ENCODE data around the gene LLGL1.

LLGL1 gene

DNA sequence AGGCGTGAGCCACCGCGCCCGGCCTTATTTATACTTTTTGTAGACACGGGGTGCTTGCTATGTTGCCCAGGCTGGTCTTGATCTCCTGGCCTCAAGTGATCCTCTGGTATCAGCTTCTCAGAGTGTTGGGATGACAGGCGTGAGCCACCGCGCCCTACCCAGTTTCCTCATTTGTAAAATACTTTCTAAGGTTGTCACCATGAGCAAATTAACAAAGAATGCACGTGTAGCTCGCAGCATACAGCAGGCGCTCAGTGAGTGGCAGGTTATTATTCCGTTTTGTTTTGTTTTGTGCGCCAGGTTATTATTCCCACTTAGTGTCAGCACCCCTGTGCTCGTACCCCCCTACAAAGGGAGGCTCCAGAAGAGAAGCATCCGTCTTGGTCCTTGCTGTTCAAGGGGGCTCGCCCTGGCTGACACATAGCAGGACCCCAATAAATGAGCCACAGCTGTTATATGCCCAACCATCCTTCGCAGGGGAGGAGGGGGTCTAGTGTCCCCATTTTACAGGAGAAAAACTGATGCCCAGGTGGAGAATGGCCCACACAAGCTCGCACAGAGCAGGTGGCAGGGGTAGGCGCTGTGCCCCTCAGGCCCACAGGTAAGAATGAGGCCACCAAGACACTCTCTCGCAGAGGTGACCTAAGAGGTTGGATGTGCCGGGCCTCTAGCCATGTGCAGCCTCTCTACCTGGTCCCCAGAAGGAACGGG, 34.3 kb downstream of the LLGL1 start:
- Histone ChIP-seq H3K27ac (ENCODE audit: insufficient read depth in 1 of 2, low read depth in 1 of 2, low read length in 2 of 2, poor library complexity in 1 of 2, severe bottlenecking in 2 of 2) (peak overlapping the region in 1 of 2 experiments; percentile 89), H3K27me3 (replicated peaks in 2 of 5; ENCODE audit: control insufficient read depth in 4 of 5, insufficient read depth in 5 of 5, low read length in 4 of 5) (no peaks in the 10 kb centered on the region), H3K4me1 (ENCODE audit: control extremely low read depth in 1 of 4, control insufficient read depth in 4 of 4, insufficient read depth in 4 of 4, low read length in 3 of 4) (peaks cover 3 to 39% (median 37%) of the 10 kb centered on the region in 4 experiments), H3K4me3 (ENCODE audit: control insufficient read depth in 1 of 7, extremely low read depth in 1 of 7, insufficient read depth in 4 of 7, low read depth in 2 of 7, low read length in 6 of 7) (peak overlapping the region; percentile 6 to 90 (median 79)), H3K36me3 (ENCODE audit: control insufficient read depth in 4 of 4, insufficient read depth in 4 of 4, low read length in 3 of 4) (peaks cover 4 to 40% (median 30%) of the 10 kb centered on the region in 4 experiments), H3K9me3 (ENCODE audit: control extremely low read depth in 1 of 5, control insufficient read depth in 4 of 5, insufficient read depth in 2 of 5, low read depth in 1 of 5, low read length in 4 of 5) (no peaks in the 10 kb centered on the region)
- ChIA-PET POLR2A (interaction anchor here (0.9 kb wide), 1 partner anchor 53 kb away, joined by 3 read pairs; no protein-coding TSS in a partner anchor), CTCF (interaction anchor here (0.8 to 1.1 kb wide), 2 partner anchors 10 to 11 kb away, joined by 3 to 4 read pairs; no protein-coding TSS in a partner anchor)
- whole genome bisulfite sequencing (ENCODE audit: insufficient coverage), result 77% methylated on average over 21 of the region's 22 CpGs
- DNase-seq, result no peak

DNA sequence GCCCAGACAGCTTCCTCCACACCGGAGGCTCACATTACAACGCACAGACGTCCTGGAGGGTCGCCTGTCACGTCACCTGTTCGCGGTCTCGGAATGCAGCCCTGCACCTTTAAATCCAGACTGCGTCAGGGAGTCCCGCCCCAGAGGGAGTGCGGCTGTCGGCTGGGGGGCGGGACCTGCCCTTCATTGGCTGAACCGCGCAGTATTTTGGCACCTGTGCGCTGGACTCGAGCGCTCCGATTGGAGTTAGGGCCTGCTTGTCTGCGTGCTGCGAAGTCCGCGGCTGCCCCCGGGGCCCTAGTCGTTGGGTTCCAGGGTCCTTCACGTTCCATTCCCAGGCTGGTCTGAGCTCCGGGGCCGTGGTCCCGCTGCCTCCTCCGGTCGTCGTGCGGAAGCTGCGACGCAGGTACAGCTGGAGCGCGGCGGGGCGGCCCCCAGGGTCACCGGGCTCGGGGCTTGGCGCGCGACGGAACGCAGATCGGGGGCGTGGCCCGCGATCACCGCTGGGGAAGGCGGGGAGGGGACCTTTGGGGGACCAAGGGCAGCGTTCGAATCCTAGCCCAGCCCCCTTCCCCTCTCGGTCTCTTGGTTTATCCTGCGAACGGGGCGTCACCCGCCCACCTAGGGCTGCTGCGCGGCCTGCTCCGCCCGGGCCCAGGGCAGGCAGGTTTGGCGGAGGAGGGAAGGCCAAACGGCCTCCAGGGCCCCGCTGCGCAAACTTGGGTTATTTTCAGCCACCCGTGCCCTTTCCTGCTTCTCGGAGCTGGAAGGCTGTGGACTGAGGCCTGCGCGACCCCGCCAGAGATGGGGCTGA, 35.1 kb downstream of the LLGL1 start, which contains the start of gene MIEF2:
Gene MIEF2, plus strand, starts transcription at position 331 of the 814 bp plus-strand sequence. CDS start 2,059 bp downstream, outside the sequence.
- ChIA-PET CTCF (interaction anchor here (0.8 to 1.4 kb wide), 3 partner anchors 10 to 13 kb away, joined by 3 to 4 read pairs (median 3); no protein-coding TSS in a partner anchor), POLR2A (no interaction called here)
- peak within 1 kb of the TSS; percentile 66 to 89 for H3K27ac ChIP-seq (ENCODE audit: insufficient read depth in 1 of 2, low read depth in 1 of 2, low read length in 2 of 2, poor library complexity in 1 of 2, severe bottlenecking in 2 of 2)
- H3K36me3 ChIP-seq (ENCODE audit: control insufficient read depth in 4 of 4, insufficient read depth in 4 of 4, low read length in 3 of 4), result peaks cover 4 to 40% (median 26%) of the 10 kb centered on the region in 4 experiments
- no peaks in the 10 kb centered on the region for H3K9me3 ChIP-seq (ENCODE audit: control extremely low read depth in 1 of 5, control insufficient read depth in 4 of 5, insufficient read depth in 2 of 5, low read depth in 1 of 5, low read length in 4 of 5)
- no peaks in the 10 kb centered on the region for H3K27me3 ChIP-seq (replicated peaks in 2 of 5; ENCODE audit: control insufficient read depth in 4 of 5, insufficient read depth in 5 of 5, low read length in 4 of 5)
- peak within 1 kb of the TSS; percentile 70 to 90 (median 79) for H3K4me3 ChIP-seq (ENCODE audit: control insufficient read depth in 1 of 7, extremely low read depth in 1 of 7, insufficient read depth in 4 of 7, low read depth in 2 of 7, low read length in 6 of 7)
- peak; percentile 92 to 96 (median 96) for DNase-seq
- 0% methylated on average over 42 of the region's 72 CpGs for WGBS (ENCODE audit: insufficient coverage)
- H3K4me1 ChIP-seq (ENCODE audit: control extremely low read depth in 1 of 4, control insufficient read depth in 4 of 4, insufficient read depth in 4 of 4, low read length in 3 of 4), result peaks cover 3 to 39% (median 37%) of the 10 kb centered on the region in 4 experiments

DNA sequence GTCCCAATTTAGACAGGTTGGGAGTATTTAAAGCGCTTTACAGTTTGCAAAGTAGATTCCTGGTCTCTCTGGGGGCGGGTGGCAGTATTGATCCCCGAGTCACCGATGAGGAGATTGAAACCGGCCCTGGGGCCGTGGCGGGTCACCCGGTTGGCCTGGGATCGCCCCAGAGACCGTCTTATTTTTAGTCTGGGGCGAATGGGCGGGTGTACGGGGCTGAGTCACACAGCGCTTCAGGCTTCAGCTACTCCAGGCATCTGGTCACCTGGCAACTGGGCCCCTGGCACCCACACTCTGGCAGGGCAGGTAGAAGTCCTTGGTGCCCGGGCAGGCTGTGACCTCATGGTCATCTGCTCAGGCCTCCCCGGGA, 35.7 kb downstream of the LLGL1 start:
- H3K27me3 ChIP-seq (replicated peaks in 2 of 5; ENCODE audit: control insufficient read depth in 4 of 5, insufficient read depth in 5 of 5, low read length in 4 of 5), result no peaks in the 10 kb centered on the region
- peak in 2 of 3 donors; percentile 42 to 58 for DNase-seq
- H3K4me3 ChIP-seq (ENCODE audit: control insufficient read depth in 1 of 7, extremely low read depth in 1 of 7, insufficient read depth in 4 of 7, low read depth in 2 of 7, low read length in 6 of 7), result peak overlapping the region; percentile 70 to 90 (median 79)
- peaks cover 2 to 34% (median 20%) of the 10 kb centered on the region in 4 experiments for H3K36me3 ChIP-seq (ENCODE audit: control insufficient read depth in 4 of 4, insufficient read depth in 4 of 4, low read length in 3 of 4)
- peaks cover 3 to 39% (median 37%) of the 10 kb centered on the region in 4 experiments for H3K4me1 ChIP-seq (ENCODE audit: control extremely low read depth in 1 of 4, control insufficient read depth in 4 of 4, insufficient read depth in 4 of 4, low read length in 3 of 4)
- 2% methylated on average over 14 of the region's 16 CpGs for WGBS (ENCODE audit: insufficient coverage)
- POLR2A ChIA-PET, result no interaction called here
- peak overlapping the region; percentile 66 to 89 for H3K27ac ChIP-seq (ENCODE audit: insufficient read depth in 1 of 2, low read depth in 1 of 2, low read length in 2 of 2, poor library complexity in 1 of 2, severe bottlenecking in 2 of 2)
- CTCF ChIA-PET, result interaction anchor here (1.4 to 1.5 kb wide), 2 partner anchors 12 to 13 kb away, joined by 3 read pairs; no protein-coding TSS in a partner anchor
- H3K9me3 ChIP-seq (ENCODE audit: control extremely low read depth in 1 of 5, control insufficient read depth in 4 of 5, insufficient read depth in 2 of 5, low read depth in 1 of 5, low read length in 4 of 5), result no peaks in the 10 kb centered on the region

DNA sequence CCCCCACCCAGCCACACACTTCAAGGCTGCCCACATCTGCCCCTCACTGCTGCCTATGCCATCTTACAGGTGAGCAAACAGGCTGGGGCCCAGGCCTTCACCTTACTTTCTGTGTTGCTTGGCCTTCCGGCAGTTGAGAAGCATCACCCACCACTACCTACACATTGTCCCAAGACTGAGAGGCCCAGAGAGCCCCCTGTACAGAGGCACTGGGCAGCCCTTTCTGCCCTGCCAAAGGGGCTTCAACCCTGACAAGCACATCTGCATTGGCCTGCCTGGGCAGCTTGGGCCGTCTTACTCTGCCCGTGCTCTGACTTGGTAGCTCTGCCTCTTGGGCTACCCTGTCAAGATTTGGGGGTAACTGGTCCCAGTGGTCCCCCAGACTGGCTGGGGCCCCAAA, 36.2 kb downstream of the LLGL1 start:
- POLR2A ChIA-PET, result no interaction called here
- DNase-seq, result no peak
- peaks cover 2 to 29% (median 16%) of the 10 kb centered on the region in 4 experiments for H3K36me3 ChIP-seq (ENCODE audit: control insufficient read depth in 4 of 4, insufficient read depth in 4 of 4, low read length in 3 of 4)
- H3K4me3 ChIP-seq (ENCODE audit: control insufficient read depth in 1 of 7, extremely low read depth in 1 of 7, insufficient read depth in 4 of 7, low read depth in 2 of 7, low read length in 6 of 7), result peak overlapping the region in 5 of 7 experiments; percentile 5 to 90 (median 79)
- no peaks in the 10 kb centered on the region for H3K27me3 ChIP-seq (replicated peaks in 2 of 5; ENCODE audit: control insufficient read depth in 4 of 5, insufficient read depth in 5 of 5, low read length in 4 of 5)
- CTCF ChIA-PET, result interaction anchor here (1.4 to 1.5 kb wide), 2 partner anchors 11 to 14 kb away, joined by 3 read pairs; no protein-coding TSS in a partner anchor
- H3K27ac ChIP-seq (ENCODE audit: insufficient read depth in 1 of 2, low read depth in 1 of 2, low read length in 2 of 2, poor library complexity in 1 of 2, severe bottlenecking in 2 of 2), result peak overlapping the region in 1 of 2 experiments; percentile 89
- peaks cover 3 to 37% (median 37%) of the 10 kb centered on the region in 4 experiments for H3K4me1 ChIP-seq (ENCODE audit: control extremely low read depth in 1 of 4, control insufficient read depth in 4 of 4, insufficient read depth in 4 of 4, low read length in 3 of 4)
- H3K9me3 ChIP-seq (ENCODE audit: control extremely low read depth in 1 of 5, control insufficient read depth in 4 of 5, insufficient read depth in 2 of 5, low read depth in 1 of 5, low read length in 4 of 5), result no peaks in the 10 kb centered on the region
- 100% methylated on average over 2 of the region's 3 CpGs for WGBS (ENCODE audit: insufficient coverage)

DNA sequence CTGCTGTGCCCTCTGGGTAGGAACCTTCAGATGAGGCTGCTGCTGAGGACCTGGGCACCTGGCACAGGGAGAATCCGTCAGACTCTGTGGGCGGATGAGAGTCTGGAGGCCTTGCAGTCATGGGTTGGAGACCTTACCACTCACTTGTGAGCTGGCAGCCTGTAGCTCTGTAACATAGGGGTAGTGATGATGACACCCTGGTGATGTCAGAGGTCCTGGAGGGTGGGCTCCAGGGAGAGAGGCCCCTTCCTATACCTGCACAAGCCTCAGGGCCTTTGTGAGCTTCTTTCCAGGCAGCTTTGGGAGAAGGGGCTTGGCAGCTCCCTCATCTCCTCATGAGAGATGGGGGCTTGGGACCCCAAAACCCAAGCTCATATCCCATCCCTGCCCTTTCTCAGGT, 36.7 kb downstream of the LLGL1 start:
- DNase-seq, result no peak
- CTCF ChIA-PET, result interaction anchor here (1.4 to 1.5 kb wide), 2 partner anchors 11 to 14 kb away, joined by 3 read pairs; no protein-coding TSS in a partner anchor
- peaks cover 3 to 33% (median 33%) of the 10 kb centered on the region in 4 experiments for H3K4me1 ChIP-seq (ENCODE audit: control extremely low read depth in 1 of 4, control insufficient read depth in 4 of 4, insufficient read depth in 4 of 4, low read length in 3 of 4)
- H3K27me3 ChIP-seq (replicated peaks in 2 of 5; ENCODE audit: control insufficient read depth in 4 of 5, insufficient read depth in 5 of 5, low read length in 4 of 5), result no peaks in the 10 kb centered on the region
- POLR2A ChIA-PET, result no interaction called here
- WGBS (ENCODE audit: insufficient coverage), result 94% methylated on average over 2 of the region's 2 CpGs
- H3K27ac ChIP-seq (ENCODE audit: insufficient read depth in 1 of 2, low read depth in 1 of 2, low read length in 2 of 2, poor library complexity in 1 of 2, severe bottlenecking in 2 of 2), result no peak overlapping the region
- no peak overlapping the region for H3K4me3 ChIP-seq (ENCODE audit: control insufficient read depth in 1 of 7, extremely low read depth in 1 of 7, insufficient read depth in 4 of 7, low read depth in 2 of 7, low read length in 6 of 7)
- H3K9me3 ChIP-seq (ENCODE audit: control extremely low read depth in 1 of 5, control insufficient read depth in 4 of 5, insufficient read depth in 2 of 5, low read depth in 1 of 5, low read length in 4 of 5), result no peaks in the 10 kb centered on the region
- peaks cover 2 to 28% (median 16%) of the 10 kb centered on the region in 4 experiments for H3K36me3 ChIP-seq (ENCODE audit: control insufficient read depth in 4 of 4, insufficient read depth in 4 of 4, low read length in 3 of 4)

DNA sequence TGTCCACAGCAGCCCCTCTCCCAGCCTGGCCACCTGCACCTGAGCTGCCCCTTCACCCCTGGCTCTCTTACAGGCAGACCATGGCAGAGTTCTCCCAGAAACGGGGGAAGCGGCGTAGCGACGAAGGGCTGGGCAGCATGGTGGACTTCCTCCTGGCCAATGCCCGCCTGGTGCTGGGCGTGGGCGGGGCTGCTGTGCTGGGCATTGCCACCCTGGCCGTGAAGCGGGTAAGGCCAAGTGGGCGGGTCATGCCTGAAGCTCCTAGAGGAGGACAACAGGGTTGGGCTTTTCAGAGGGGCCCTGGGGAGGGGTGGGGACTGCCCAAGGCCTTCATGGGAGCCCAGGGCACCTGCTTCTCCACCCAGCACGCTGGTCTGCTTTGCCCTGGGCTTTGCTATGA, 37.2 kb downstream of the LLGL1 start:
- ChIA-PET POLR2A (no interaction called here), CTCF (interaction anchor here (1.5 kb wide), 1 partner anchor 10 kb away, joined by 3 read pairs; no protein-coding TSS in a partner anchor)
- no peak for DNase-seq
- Histone ChIP-seq H3K4me1 (ENCODE audit: control extremely low read depth in 1 of 4, control insufficient read depth in 4 of 4, insufficient read depth in 4 of 4, low read length in 3 of 4) (peaks cover 3 to 28% (median 27%) of the 10 kb centered on the region in 4 experiments), H3K27me3 (replicated peaks in 2 of 5; ENCODE audit: control insufficient read depth in 4 of 5, insufficient read depth in 5 of 5, low read length in 4 of 5) (no peaks in the 10 kb centered on the region), H3K36me3 (ENCODE audit: control insufficient read depth in 4 of 4, insufficient read depth in 4 of 4, low read length in 3 of 4) (peaks cover 2 to 28% (median 16%) of the 10 kb centered on the region in 4 experiments), H3K27ac (ENCODE audit: insufficient read depth in 1 of 2, low read depth in 1 of 2, low read length in 2 of 2, poor library complexity in 1 of 2, severe bottlenecking in 2 of 2) (no peak overlapping the region), H3K4me3 (ENCODE audit: control insufficient read depth in 1 of 7, extremely low read depth in 1 of 7, insufficient read depth in 4 of 7, low read depth in 2 of 7, low read length in 6 of 7) (no peak overlapping the region), H3K9me3 (ENCODE audit: control extremely low read depth in 1 of 5, control insufficient read depth in 4 of 5, insufficient read depth in 2 of 5, low read depth in 1 of 5, low read length in 4 of 5) (no peaks in the 10 kb centered on the region)
- 98% methylated on average over 11 of the region's 12 CpGs for WGBS (ENCODE audit: insufficient coverage)
